ENCODE data around the gene RIPOR1. TPM values are rescaled to one million over a fixed set of nuclear protein-coding genes. Genes with fewer than 3 reads are reported as not detected.

RIPOR1 gene
- total RNA-seq, 1 donor from 2014 or later: 97.6 TPM

- no peak overlapping the region for H3K27ac Mint-ChIP-seq (ENCODE audit: unreplicated experiment)
- no peaks in the 10 kb centered on the region for H3K9me3 Mint-ChIP-seq (ENCODE audit: low read depth)
- DNase-seq (ENCODE audit: low spot score): no peak
- no peak overlapping the region for H3K4me3 Mint-ChIP-seq (ENCODE audit: unreplicated experiment)
- H3K36me3 Mint-ChIP-seq (ENCODE audit: low read depth): no peaks in the 10 kb centered on the region
- H3K27me3 Mint-ChIP-seq (ENCODE audit: low read depth): no peaks in the 10 kb centered on the region
- peaks cover 31% of the 10 kb centered on the region for H3K4me1 Mint-ChIP-seq (ENCODE audit: low read depth)
- TF ChIP-seq CTCF (IDR thresholded peaks at IDR 0.05): no peak
Observed at GRCh38 chr16:67526149-67526791, 2.4 kb upstream of the RIPOR1 start.

GRCh38 chr16:67528870-67529581 is 397 bp downstream of the RIPOR1 start:
- peak overlapping the region; percentile 96 for H3K27ac Mint-ChIP-seq (ENCODE audit: unreplicated experiment)
- H3K36me3 Mint-ChIP-seq (ENCODE audit: low read depth): peaks cover 3% of the 10 kb centered on the region
- H3K4me3 Mint-ChIP-seq (ENCODE audit: unreplicated experiment): peak overlapping the region; percentile 96
- no peak for DNase-seq (ENCODE audit: low spot score)
- peaks cover 42% of the 10 kb centered on the region for H3K4me1 Mint-ChIP-seq (ENCODE audit: low read depth)
- no peaks in the 10 kb centered on the region for H3K9me3 Mint-ChIP-seq (ENCODE audit: low read depth)
- peak; percentile 17 for TF ChIP-seq CTCF (IDR thresholded peaks at IDR 0.05)
- no peaks in the 10 kb centered on the region for H3K27me3 Mint-ChIP-seq (ENCODE audit: low read depth)

DNA sequence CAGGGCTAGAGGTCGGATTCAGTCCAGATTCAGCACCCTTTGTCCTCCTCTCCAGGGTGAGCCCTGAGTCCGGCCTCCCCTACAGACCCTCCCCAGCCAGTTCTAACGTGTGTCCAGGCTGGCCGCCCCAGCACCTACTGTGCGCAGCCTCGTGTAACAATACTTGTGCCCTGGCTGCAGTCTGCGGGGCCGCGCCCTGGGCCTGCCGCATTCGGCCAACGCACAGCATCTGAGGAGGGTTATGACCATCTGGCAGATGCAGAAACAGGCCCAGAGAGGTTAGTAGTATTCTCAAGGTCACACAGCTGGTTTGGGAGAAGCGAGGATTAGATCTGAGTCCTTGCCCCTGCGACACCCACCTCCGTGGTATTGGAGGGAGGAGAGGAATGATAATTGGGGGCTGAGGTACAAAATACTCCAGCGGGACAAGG is 968 bp downstream of the RIPOR1 start:
- Mint-ChIP-seq H3K4me3 (ENCODE audit: unreplicated experiment) (peak overlapping the region; percentile 96), H3K27ac (ENCODE audit: unreplicated experiment) (peak overlapping the region; percentile 96), H3K27me3 (ENCODE audit: low read depth) (no peaks in the 10 kb centered on the region), H3K9me3 (ENCODE audit: low read depth) (no peaks in the 10 kb centered on the region), H3K36me3 (ENCODE audit: low read depth) (peaks cover 3% of the 10 kb centered on the region), H3K4me1 (ENCODE audit: low read depth) (peaks cover 42% of the 10 kb centered on the region)
- TF ChIP-seq CTCF (IDR thresholded peaks at IDR 0.05): no peak
- no peak for DNase-seq (ENCODE audit: low spot score)

GRCh38 chr16:67530013-67530939 is 1.6 kb downstream of the RIPOR1 start:
- peak overlapping the region; percentile 96 for H3K27ac Mint-ChIP-seq (ENCODE audit: unreplicated experiment)
- peaks cover 44% of the 10 kb centered on the region for H3K4me1 Mint-ChIP-seq (ENCODE audit: low read depth)
- no peak for DNase-seq (ENCODE audit: low spot score)
- H3K4me3 Mint-ChIP-seq (ENCODE audit: unreplicated experiment): peak overlapping the region; percentile 96
- no peaks in the 10 kb centered on the region for H3K9me3 Mint-ChIP-seq (ENCODE audit: low read depth)
- H3K36me3 Mint-ChIP-seq (ENCODE audit: low read depth): peaks cover 3% of the 10 kb centered on the region
- TF ChIP-seq CTCF (IDR thresholded peaks at IDR 0.05): no peak
- no peaks in the 10 kb centered on the region for H3K27me3 Mint-ChIP-seq (ENCODE audit: low read depth)

- Mint-ChIP-seq H3K36me3 (ENCODE audit: low read depth) (peaks cover 3% of the 10 kb centered on the region), H3K4me3 (ENCODE audit: unreplicated experiment) (peak overlapping the region; percentile 47), H3K4me1 (ENCODE audit: low read depth) (peaks cover 50% of the 10 kb centered on the region), H3K27me3 (ENCODE audit: low read depth) (no peaks in the 10 kb centered on the region), H3K27ac (ENCODE audit: unreplicated experiment) (peak overlapping the region; percentile 80), H3K9me3 (ENCODE audit: low read depth) (no peaks in the 10 kb centered on the region)
- no peak for TF ChIP-seq CTCF (IDR thresholded peaks at IDR 0.05)
- DNase-seq (ENCODE audit: low spot score): no peak
Observed at GRCh38 chr16:67531247-67531646, 2.6 kb downstream of the RIPOR1 start.

All from chondrocyte (in vitro differentiated cells).